Caco-2 (cell line): ENCODE data around the gene SNX5. TPM values are rescaled to one million over a fixed set of nuclear protein-coding genes. Genes with fewer than 3 reads are reported as not detected.

ENCODE experiments used
- BruUV-seq: library from RNA; stranded (reverse); fragments of 400-500 nt; replicated peaks from 2 replicates; lab custom pipeline; 2021; lab: Mats Ljungman, UMichigan
- CTCF ChIA-PET: fragments of 300-600 bp; sonication (Branson Sonifier 250); formaldehyde crosslinking; loops from one replicate; lab custom pipeline; 2022; ENCODE audit warnings: antibody characterized with exemption; lab: Charles Lee
- POLR2A ChIA-PET: fragments of 300-600 bp; sonication (Branson Sonifier 250); formaldehyde crosslinking; loops from one replicate; lab custom pipeline; 2022; ENCODE audit warnings: antibody characterized with exemption; lab: Charles Lee
- DNase-seq, 2 experiments: peaks; one replicate each; pipeline versions ENCODE4 v3.0.0 to v3.0.0-alpha.2; 2020 to 2022
- H3K27me3 ChIP-seq: replicated peaks from 2 replicates; pipeline ENCODE4 v1.6.0; 2011; ENCODE audit warnings: low read length; ENCODE audit not compliant: control insufficient read depth, insufficient read depth
- H3K36me3 ChIP-seq: 2 replicates; pipeline ENCODE4 v1.5.1; 2011; ENCODE audit warnings: low read length; ENCODE audit not compliant: control insufficient read depth, insufficient read depth
- H3K4me1 ChIP-seq: fragments of 250-450 bp; sonication (Bioruptor Pico); 2 replicates; pipeline ENCODE4 v1.5.1; 2020; ENCODE audit warnings: mild to moderate bottlenecking
- H3K4me3 ChIP-seq: 2 replicates; pipeline ENCODE4 v1.5.1; 2011; ENCODE audit warnings: low read depth, mild to moderate bottlenecking, control low read depth, low read length
- H3K9me3 ChIP-seq: fragments of 250-450 bp; sonication (Bioruptor Pico); 2 replicates; pipeline ENCODE4 v1.5.1; 2020; ENCODE audit warnings: mild to moderate bottlenecking, moderate library complexity
- H3K27ac Mint-ChIP-seq: one replicate; pipeline ENCODE4 v1.8.0; 2022; ENCODE audit warnings: mixed read lengths; ENCODE audit not compliant: unreplicated experiment
- H3K27me3 Mint-ChIP-seq: one replicate; pipeline ENCODE4 v1.8.0; 2022; ENCODE audit warnings: mixed read lengths; ENCODE audit not compliant: insufficient read depth, unreplicated experiment
- H3K36me3 Mint-ChIP-seq: one replicate; pipeline ENCODE4 v1.8.0; 2022; ENCODE audit warnings: mild to moderate bottlenecking, mixed read lengths; ENCODE audit not compliant: insufficient read depth, unreplicated experiment
- H3K4me1 Mint-ChIP-seq: one replicate; pipeline ENCODE4 v1.8.0; 2022; ENCODE audit warnings: low read depth, mixed read lengths; ENCODE audit not compliant: unreplicated experiment
- H3K4me3 Mint-ChIP-seq: one replicate; pipeline ENCODE4 v1.8.0; 2022; ENCODE audit warnings: mild to moderate bottlenecking, moderate library complexity, mixed read lengths; ENCODE audit not compliant: unreplicated experiment
- H3K9me3 Mint-ChIP-seq: one replicate; pipeline ENCODE4 v1.8.0; 2022; ENCODE audit warnings: mixed read lengths; ENCODE audit not compliant: unreplicated experiment
- intact Hi-C: fragments of 100-400 bp; cut with micrococcal nuclease; formaldehyde crosslinking; loops from one replicate; pipeline ENCODE4 v1.10.0; 2022; ENCODE audit not compliant: unreplicated experiment
- total RNA-seq: library from RNA; stranded (reverse); gene quantifications from 2 replicates; pipeline ENCODE4 v1.2.3, GENCODE V29; 2022
- TF ChIP-seq, protein P1 (sequence below), 2 experiments: fragments of 200-600 bp in 1 of 2; IDR thresholded peaks; 1 replicate in 1 of 2; 2 replicates in 1 of 2; pipeline versions ENCODE4 v1.5.1 to v1.8.0; 2011 to 2022; ENCODE audit warnings: antibody characterized with exemption in 1 of 2, control low read depth in 1 of 2, inconsistent platforms in 1 of 2, low read depth in 1 of 2, low read length in 1 of 2, mild to moderate bottlenecking in 1 of 2, moderate library complexity in 1 of 2; ENCODE audit not compliant: insufficient read depth in 1 of 2, severe bottlenecking in 1 of 2, unreplicated experiment in 1 of 2

SNX5 gene
- total RNA-seq, 1 experiment from 2014 or later = 299 TPM

DNA sequence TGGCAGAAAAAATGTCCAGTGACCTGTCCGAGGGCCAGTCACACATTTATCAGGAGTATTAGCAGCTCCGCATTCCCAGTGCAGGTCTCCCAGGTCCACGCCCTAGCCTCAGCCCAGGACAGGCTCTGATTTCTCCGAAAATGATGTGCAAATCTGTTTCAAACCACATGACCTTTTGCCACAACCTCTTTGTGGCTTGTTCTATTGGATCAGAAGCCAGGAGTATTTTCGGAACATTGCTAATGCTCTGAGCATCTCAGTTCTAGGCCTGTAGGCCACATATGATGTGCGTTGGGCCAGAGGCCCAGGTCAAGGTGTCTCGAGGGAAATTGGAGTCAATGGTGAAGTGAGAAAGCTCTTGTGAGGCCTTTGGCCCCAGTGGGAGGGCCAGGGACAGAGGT lies 40.4 kb downstream of the SNX5 start:
- Histone ChIP-seq H3K27me3 (no peaks in the 10 kb centered on the region), H3K36me3 (no peaks in the 10 kb centered on the region; the same call in 1 of the 2 replicates), H3K9me3 (peaks cover 12% of the 10 kb centered on the region; the same call in 1 of the 2 replicates), H3K4me3 (no peak overlapping the region), H3K4me1 (peaks cover 47% of the 10 kb centered on the region)
- Mint-ChIP-seq H3K27ac (peak overlapping the region; percentile 81), H3K4me3 (peak overlapping the region; percentile 45), H3K9me3 (peaks cover 10% of the 10 kb centered on the region), H3K27me3 (no peaks in the 10 kb centered on the region), H3K4me1 (peaks cover 34% of the 10 kb centered on the region), H3K36me3 (peaks cover 19% of the 10 kb centered on the region)
- CTCF ChIA-PET = no interaction called here
- TF ChIP-seq, protein P1, sequence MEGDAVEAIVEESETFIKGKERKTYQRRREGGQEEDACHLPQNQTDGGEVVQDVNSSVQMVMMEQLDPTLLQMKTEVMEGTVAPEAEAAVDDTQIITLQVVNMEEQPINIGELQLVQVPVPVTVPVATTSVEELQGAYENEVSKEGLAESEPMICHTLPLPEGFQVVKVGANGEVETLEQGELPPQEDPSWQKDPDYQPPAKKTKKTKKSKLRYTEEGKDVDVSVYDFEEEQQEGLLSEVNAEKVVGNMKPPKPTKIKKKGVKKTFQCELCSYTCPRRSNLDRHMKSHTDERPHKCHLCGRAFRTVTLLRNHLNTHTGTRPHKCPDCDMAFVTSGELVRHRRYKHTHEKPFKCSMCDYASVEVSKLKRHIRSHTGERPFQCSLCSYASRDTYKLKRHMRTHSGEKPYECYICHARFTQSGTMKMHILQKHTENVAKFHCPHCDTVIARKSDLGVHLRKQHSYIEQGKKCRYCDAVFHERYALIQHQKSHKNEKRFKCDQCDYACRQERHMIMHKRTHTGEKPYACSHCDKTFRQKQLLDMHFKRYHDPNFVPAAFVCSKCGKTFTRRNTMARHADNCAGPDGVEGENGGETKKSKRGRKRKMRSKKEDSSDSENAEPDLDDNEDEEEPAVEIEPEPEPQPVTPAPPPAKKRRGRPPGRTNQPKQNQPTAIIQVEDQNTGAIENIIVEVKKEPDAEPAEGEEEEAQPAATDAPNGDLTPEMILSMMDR (IDR thresholded peaks at IDR 0.05; ENCODE audit: insufficient read depth in 1 of 2, low read depth in 1 of 2, low read length in 1 of 2, severe bottlenecking in 1 of 2, unreplicated experiment in 1 of 2) = no peak
- no peak for DNase-seq
- TSS peak; percentile 43 for BruUV-seq
- intact Hi-C loops = no loop called here
- POLR2A ChIA-PET = interaction anchor here (1.5 kb wide), 1 partner anchor 246 kb away, joined by 8 read pairs; the partner anchor contains the start of gene RRBP1

DNA sequence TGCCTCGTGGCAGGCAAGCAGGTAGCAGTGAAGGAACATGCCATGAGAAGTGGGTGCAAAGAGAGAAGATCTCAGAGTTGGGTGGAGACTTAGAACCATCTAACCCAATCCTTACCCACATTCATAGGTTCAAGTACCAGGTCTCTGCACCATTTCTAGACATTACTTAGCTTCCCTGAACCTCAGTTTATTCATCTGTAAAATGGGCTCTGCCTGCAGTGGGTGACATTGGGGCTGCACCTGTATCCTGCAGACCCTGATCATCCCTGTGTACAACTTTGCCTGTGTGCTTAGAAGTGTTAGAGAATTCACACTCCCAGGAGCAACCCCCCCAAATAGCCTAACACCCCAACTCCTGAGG lies 42.7 kb downstream of the SNX5 start:
- Mint-ChIP-seq H3K9me3 (no peaks in the 10 kb centered on the region), H3K27me3 (no peaks in the 10 kb centered on the region), H3K27ac (no peak overlapping the region), H3K4me3 (no peak overlapping the region), H3K4me1 (peaks cover 34% of the 10 kb centered on the region), H3K36me3 (peaks cover 12% of the 10 kb centered on the region)
- Histone ChIP-seq H3K9me3 (peaks cover 1% of the 10 kb centered on the region; the same call in 1 of the 2 replicates), H3K4me1 (peaks cover 47% of the 10 kb centered on the region), H3K36me3 (no peaks in the 10 kb centered on the region; the same call in 1 of the 2 replicates), H3K27me3 (no peaks in the 10 kb centered on the region), H3K4me3 (no peak overlapping the region)
- DNase-seq = no peak
- POLR2A ChIA-PET = no interaction called here
- TF ChIP-seq, protein P1 (IDR thresholded peaks at IDR 0.05; ENCODE audit: insufficient read depth in 1 of 2, low read depth in 1 of 2, low read length in 1 of 2, severe bottlenecking in 1 of 2, unreplicated experiment in 1 of 2) = no peak
- intact Hi-C loops = no loop called here
- CTCF ChIA-PET = no interaction called here
- BruUV-seq = no TSS peak

DNA sequence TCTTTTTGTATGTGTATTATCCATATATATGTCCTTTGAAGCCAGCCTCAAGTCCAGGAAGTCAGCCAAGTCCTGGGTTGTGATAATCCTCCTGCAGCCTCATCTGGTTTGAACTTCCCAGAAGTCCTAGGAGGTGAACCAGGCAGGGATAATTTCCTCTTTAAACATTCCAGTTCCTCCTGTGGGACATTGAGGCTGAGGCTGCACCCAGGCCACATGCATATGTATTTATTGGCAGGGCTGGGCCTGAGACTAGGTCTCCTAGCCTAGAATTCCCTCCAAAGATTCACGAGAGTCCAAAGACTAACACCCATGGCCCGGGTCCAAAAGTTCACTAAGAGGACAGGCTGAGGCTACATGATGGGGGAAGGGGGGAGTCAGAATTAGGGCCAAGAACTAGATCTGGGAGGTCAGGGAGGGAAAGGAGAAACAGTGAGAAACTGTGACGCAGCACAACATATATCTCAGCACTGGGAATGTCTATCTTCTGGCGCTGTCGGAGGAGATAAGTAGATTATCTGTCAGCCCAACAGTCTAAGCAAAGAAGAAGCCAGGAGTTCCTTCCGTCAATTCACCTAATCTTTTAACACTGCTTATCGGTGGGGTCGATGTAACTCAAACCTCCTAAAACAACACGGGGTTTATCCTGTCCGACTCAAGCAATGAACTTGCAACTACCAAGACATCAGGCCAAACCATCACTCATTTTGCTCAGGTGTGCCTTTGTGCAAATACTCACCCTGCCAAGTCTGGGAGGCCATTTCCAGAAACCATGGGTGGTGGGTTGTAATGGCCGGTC lies 43.3 kb downstream of the SNX5 start:
- ChIA-PET CTCF (no interaction called here), POLR2A (no interaction called here)
- Mint-ChIP-seq H3K27ac (no peak overlapping the region), H3K4me1 (peaks cover 34% of the 10 kb centered on the region), H3K27me3 (no peaks in the 10 kb centered on the region), H3K36me3 (peaks cover 12% of the 10 kb centered on the region), H3K9me3 (no peaks in the 10 kb centered on the region), H3K4me3 (no peak overlapping the region)
- peak in 1 of 2 experiments; percentile 66 for DNase-seq
- no TSS peak for BruUV-seq
- no peaks in the 10 kb centered on the region; the same call in 1 of the 2 replicates for H3K36me3 ChIP-seq
- TF ChIP-seq, protein P1 (IDR thresholded peaks at IDR 0.05; ENCODE audit: insufficient read depth in 1 of 2, low read depth in 1 of 2, low read length in 1 of 2, severe bottlenecking in 1 of 2, unreplicated experiment in 1 of 2) = no peak
- peaks cover 47% of the 10 kb centered on the region for H3K4me1 ChIP-seq
- intact Hi-C loops = no loop called here
- H3K4me3 ChIP-seq = no peak overlapping the region
- H3K27me3 ChIP-seq = no peaks in the 10 kb centered on the region
- no peaks in the 10 kb centered on the region for H3K9me3 ChIP-seq
